Fibroblast of lung (primary cell): ENCODE measurements around the gene ASXL1. TPM values are rescaled to one million over a fixed set of nuclear protein-coding genes. Genes with fewer than 3 reads are reported as not detected.

Experiments
- DNase-seq, 2 donors: peaks; one replicate each; pipeline versions ENCODE4 v3.0.0 to v3.0.0-alpha.2; 2010; ENCODE audit warnings: low read depth in 2 of 2
- H2AFZ ChIP-seq: 2 replicates; pipeline ENCODE4 v1.5.1; 2012; ENCODE audit warnings: low read length, control low read depth, inconsistent platforms
- H3K27ac ChIP-seq: 2 replicates; pipeline ENCODE4 v1.5.1; 2011; ENCODE audit warnings: low read length, control low read depth; ENCODE audit not compliant: insufficient read depth
- H3K27me3 ChIP-seq: 2 replicates; pipeline ENCODE4 v1.5.1; 2011; ENCODE audit warnings: mild to moderate bottlenecking, low read length; ENCODE audit not compliant: control insufficient read depth, insufficient read depth
- H3K36me3 ChIP-seq: 2 replicates; pipeline ENCODE4 v1.5.1; 2011; ENCODE audit warnings: low read length; ENCODE audit not compliant: control insufficient read depth, insufficient read depth
- H3K4me1 ChIP-seq: 2 replicates; pipeline ENCODE4 v1.5.1; 2011; ENCODE audit warnings: low read length; ENCODE audit not compliant: control insufficient read depth, insufficient read depth; ENCODE audit errors: extremely low read depth
- H3K4me2 ChIP-seq: 2 replicates; pipeline ENCODE4 v1.5.1; 2011; ENCODE audit warnings: low read length, control low read depth; ENCODE audit not compliant: insufficient read depth; ENCODE audit errors: extremely low read depth
- H3K4me3 ChIP-seq, 4 experiments: fragments of 200-600 bp in 1 of 4; sonication (generic) in 1 of 4; replicated peaks in 1 of 4; 2 replicates each; pipeline ENCODE4 v1.5.1; 2011 to 2016; ENCODE audit warnings: low read length in 4 of 4, low read depth in 3 of 4, mild to moderate bottlenecking in 3 of 4, control low read depth in 2 of 4, inconsistent platforms in 1 of 4, mixed read lengths in 1 of 4; ENCODE audit not compliant: insufficient read depth in 1 of 4; ENCODE audit errors: control extremely low read depth in 1 of 4
- H3K79me2 ChIP-seq: 2 replicates; pipeline ENCODE4 v1.5.1; 2012; ENCODE audit warnings: mild to moderate bottlenecking, low read length, inconsistent platforms; ENCODE audit not compliant: control insufficient read depth, insufficient read depth
- H3K9ac ChIP-seq: 2 replicates; pipeline ENCODE4 v1.5.1; 2011; ENCODE audit warnings: mild to moderate bottlenecking, low read length, control low read depth; ENCODE audit not compliant: insufficient read depth
- H3K9me3 ChIP-seq: 2 replicates; pipeline ENCODE4 v1.5.1; 2012; ENCODE audit warnings: low read depth, low read length; ENCODE audit not compliant: control insufficient read depth, insufficient read depth
- H4K20me1 ChIP-seq: 2 replicates; pipeline ENCODE4 v1.5.1; 2011; ENCODE audit warnings: low read length; ENCODE audit not compliant: control insufficient read depth, insufficient read depth; ENCODE audit errors: extremely low read depth
- EZH2 ChIP-seq: IDR thresholded peaks from 2 replicates; pipeline ENCODE4 v1.5.1; 2012; ENCODE audit warnings: low read length, control low read depth, mild to moderate bottlenecking; ENCODE audit errors: missing control alignments
- polyA plus RNA-seq, 2 donors: library from polyadenylated mRNA; depleted of rRNA in 1 of 2; stranded (reverse) in 1 of 2; unstranded in 1 of 2; fragments of >200 nt; gene quantifications; 2 replicates each; pipeline ENCODE4 v1.2.1, GENCODE V29; 2011 to 2012; ENCODE audit warnings: missing spikeins in 1 of 2
- total RNA-seq: library from RNA; depleted of rRNA; stranded (reverse); fragments of >200 nt; gene quantifications from 2 replicates; pipeline ENCODE4 v1.2.1, GENCODE V29; 2014
- TF ChIP-seq, protein P1 (sequence below), 2 donors: IDR thresholded peaks in 1 of 2; conservative IDR thresholded peaks in 1 of 2; 1 replicate in 1 of 2; 2 replicates in 1 of 2; pipeline ENCODE4 v1.5.1; 2011 to 2012; ENCODE audit warnings: low read length in 2 of 2, control low read depth in 1 of 2, inconsistent platforms in 1 of 2, low read depth in 1 of 2, mild to moderate bottlenecking in 1 of 2

The ASXL1 gene
- total and polyA plus RNA-seq, 2 donors (not counting 1 experiment from before 2014, with no cell fraction given): 38.0 to 41.1 TPM

DNA sequence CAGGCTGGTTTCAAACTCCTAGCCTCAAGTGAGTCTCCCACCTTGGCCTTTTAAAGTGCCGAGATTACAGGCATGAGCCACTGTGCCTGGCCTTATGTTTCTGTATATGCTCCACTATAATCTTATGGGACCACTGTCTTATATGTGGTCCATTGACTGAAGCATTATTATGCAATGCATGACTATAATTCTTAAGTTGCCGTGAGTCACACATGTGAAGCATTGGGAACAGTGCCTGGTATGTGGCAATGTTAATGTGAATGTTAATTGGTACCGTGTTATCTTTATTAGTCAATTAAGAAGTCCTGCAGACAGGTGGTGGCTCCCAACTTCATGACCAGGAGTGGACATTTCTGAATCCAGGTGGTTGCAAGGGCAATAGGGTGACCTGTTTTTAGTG, 14.7 kb upstream of the ASXL1 start:
- Histone ChIP-seq H3K9me3 (no peaks in the 10 kb centered on the region), H2AFZ (no peak overlapping the region), H3K4me3 (no peak overlapping the region), H3K4me2 (no peak overlapping the region), H3K27me3 (no peaks in the 10 kb centered on the region), H4K20me1 (no peaks in the 10 kb centered on the region), H3K9ac (no peak overlapping the region), H3K36me3 (no peaks in the 10 kb centered on the region), H3K79me2 (no peaks in the 10 kb centered on the region), H3K27ac (no peak overlapping the region), H3K4me1 (peaks cover 6% of the 10 kb centered on the region)
- TF ChIP-seq, protein P1, sequence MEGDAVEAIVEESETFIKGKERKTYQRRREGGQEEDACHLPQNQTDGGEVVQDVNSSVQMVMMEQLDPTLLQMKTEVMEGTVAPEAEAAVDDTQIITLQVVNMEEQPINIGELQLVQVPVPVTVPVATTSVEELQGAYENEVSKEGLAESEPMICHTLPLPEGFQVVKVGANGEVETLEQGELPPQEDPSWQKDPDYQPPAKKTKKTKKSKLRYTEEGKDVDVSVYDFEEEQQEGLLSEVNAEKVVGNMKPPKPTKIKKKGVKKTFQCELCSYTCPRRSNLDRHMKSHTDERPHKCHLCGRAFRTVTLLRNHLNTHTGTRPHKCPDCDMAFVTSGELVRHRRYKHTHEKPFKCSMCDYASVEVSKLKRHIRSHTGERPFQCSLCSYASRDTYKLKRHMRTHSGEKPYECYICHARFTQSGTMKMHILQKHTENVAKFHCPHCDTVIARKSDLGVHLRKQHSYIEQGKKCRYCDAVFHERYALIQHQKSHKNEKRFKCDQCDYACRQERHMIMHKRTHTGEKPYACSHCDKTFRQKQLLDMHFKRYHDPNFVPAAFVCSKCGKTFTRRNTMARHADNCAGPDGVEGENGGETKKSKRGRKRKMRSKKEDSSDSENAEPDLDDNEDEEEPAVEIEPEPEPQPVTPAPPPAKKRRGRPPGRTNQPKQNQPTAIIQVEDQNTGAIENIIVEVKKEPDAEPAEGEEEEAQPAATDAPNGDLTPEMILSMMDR (conservative IDR thresholded peaks at IDR 0.05 in 1 of 2, IDR thresholded peaks at IDR 0.05 in 1 of 2; ENCODE audit: low read depth in 1 of 2, low read length in 2 of 2): no peak
- no peak for TF ChIP-seq EZH2
- peak; percentile 87 for DNase-seq

- no peaks in the 10 kb centered on the region for H3K27me3 ChIP-seq
- no peak overlapping the region for H3K9ac ChIP-seq
- H2AFZ ChIP-seq: no peak overlapping the region
- no peak overlapping the region for H3K4me3 ChIP-seq
- no peaks in the 10 kb centered on the region for H3K9me3 ChIP-seq
- DNase-seq: no peak
- peaks cover 6% of the 10 kb centered on the region for H3K4me1 ChIP-seq
- no peaks in the 10 kb centered on the region for H4K20me1 ChIP-seq
- no peak overlapping the region for H3K27ac ChIP-seq
- no peaks in the 10 kb centered on the region for H3K36me3 ChIP-seq
- TF ChIP-seq EZH2: no peak
- TF ChIP-seq, protein P1 (conservative IDR thresholded peaks at IDR 0.05 in 1 of 2, IDR thresholded peaks at IDR 0.05 in 1 of 2; ENCODE audit: low read depth in 1 of 2, low read length in 2 of 2): no peak
- H3K79me2 ChIP-seq: no peaks in the 10 kb centered on the region
- H3K4me2 ChIP-seq: no peak overlapping the region
Observed at GRCh38 chr20:32344835-32345506, 13.2 kb upstream of the ASXL1 start.

DNA sequence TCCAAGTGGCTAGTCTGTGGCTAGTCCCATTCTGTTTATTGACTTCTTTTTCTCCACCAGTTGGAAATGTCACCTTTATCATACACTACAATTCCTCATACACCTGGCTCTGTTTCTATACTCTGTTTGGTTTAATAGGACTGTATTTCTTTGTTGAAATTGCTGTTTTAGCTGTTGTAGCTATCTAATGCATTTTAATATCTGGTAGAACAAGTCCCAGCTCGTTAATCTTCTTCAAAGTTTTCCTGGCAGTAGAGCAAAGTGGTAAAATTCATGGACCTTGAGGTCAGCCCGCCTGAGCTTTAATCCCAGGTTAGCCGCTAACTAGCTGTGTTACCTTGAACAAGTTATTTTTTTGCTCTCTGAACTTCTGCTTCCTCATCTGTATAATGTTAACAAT, 9.9 kb upstream of the ASXL1 start:
- Histone ChIP-seq H3K4me2 (no peak overlapping the region), H3K4me3 (no peak overlapping the region), H3K4me1 (peaks cover under 1% of the 10 kb centered on the region), H3K27ac (no peak overlapping the region), H3K9ac (no peak overlapping the region), H3K36me3 (no peaks in the 10 kb centered on the region), H4K20me1 (no peaks in the 10 kb centered on the region), H2AFZ (no peak overlapping the region), H3K9me3 (no peaks in the 10 kb centered on the region), H3K27me3 (no peaks in the 10 kb centered on the region), H3K79me2 (no peaks in the 10 kb centered on the region)
- no peak for TF ChIP-seq EZH2
- no peak for DNase-seq
